Measurements from ENCODE around the gene PPP4C. TPM values are rescaled to one million over a fixed set of nuclear protein-coding genes. Genes with fewer than 3 reads are reported as not detected.
A peak's percentile ranks its signal among the peaks of the same experiment; 100 is the strongest.

PPP4C gene
- 106 TPM for total RNA-seq (2013)
- 100 to 1,000 TPM; 186 to 388 (median 279) TPM for polyA plus RNA-seq
- polyA minus RNA-seq: 108 and 183 TPM in 2 replicates
- total RNA-seq: 46.5 to 84.0 (median 68.0) reads per million in 11 experiments

DNA sequence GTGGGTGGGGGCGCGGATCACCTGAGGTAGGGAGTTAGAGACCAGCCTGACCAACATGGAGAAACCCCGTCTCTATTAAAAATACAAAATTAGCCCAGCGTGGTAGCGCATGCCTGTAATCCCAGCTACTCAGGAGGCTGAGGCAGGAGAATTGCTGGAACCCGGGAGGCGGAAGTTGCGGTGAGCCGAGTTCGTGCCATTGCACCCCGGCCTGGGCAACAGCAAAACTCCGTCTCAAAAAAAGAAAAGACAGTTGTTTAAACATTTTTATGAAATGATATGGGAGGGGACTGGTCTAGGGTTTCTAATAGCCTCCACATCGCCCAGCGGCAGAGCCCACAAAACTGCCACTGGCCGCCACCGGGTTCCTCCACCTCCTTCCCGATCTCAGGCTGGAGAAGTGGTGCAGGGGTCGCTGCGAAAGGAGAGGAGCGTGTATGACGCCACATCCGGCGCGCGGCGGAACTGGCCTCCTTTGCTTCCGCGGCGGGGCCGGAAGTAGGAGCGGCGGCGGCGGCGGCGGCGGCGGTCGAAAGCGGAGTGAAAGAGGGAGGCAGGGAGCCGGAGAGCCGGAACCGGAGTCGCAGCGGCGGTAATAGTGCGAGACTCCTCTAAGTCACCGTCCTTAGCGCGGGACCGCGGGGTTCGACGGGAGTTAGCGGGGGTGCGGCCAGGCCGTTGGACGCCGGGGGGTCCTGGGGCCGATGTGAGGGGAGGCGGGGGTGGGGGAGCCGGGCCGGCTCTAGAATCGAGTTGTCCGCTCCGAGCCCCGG is at the start of gene PPP4C:
PPP4C (plus strand) TSS at position 492 of the 773 bp plus-strand sequence. CDS start 384 bp downstream, outside the sequence.
- H3K9me3 Mint-ChIP-seq: peaks cover 0 to 2% (median 0%) of the 10 kb centered on the region in 7 donors
- peaks cover 24 to 39% of the 10 kb centered on the region in 2 donors for H3K4me1 ChIP-seq (ENCODE audit: control insufficient read depth in 1 of 2, insufficient read depth in 2 of 2, low read length in 2 of 2)
- H3K4me2 ChIP-seq (replicated peaks; ENCODE audit: extremely low read depth, low read length, poor library complexity, severe bottlenecking): peak within 1 kb of the TSS; percentile 97
- H3K36me3 ChIP-seq (replicated peaks in 1 of 2; ENCODE audit: control insufficient read depth in 1 of 2, insufficient read depth in 2 of 2, low read length in 2 of 2): peaks cover 44 to 61% of the 10 kb centered on the region in 2 donors
- intact Hi-C loops (cut with micrococcal nuclease): loop anchor here in 1 of 2 donors (1.0 to 2.0 kb wide), 2 partner anchors 9 to 15 kb away; partner anchors contain the start of gene TBX6
- WGBS (ENCODE audit: insufficient coverage): under 1% methylated on average over 58 of the region's 67 CpGs
- H3K9me3 ChIP-seq (replicated peaks in 1 of 2; ENCODE audit: control insufficient read depth in 1 of 2, insufficient read depth in 1 of 2, low read length in 2 of 2): no peaks in the 10 kb centered on the region
- peak within 1 kb of the TSS; percentile 80 for H2AFZ ChIP-seq (ENCODE audit: insufficient read depth, low read depth, low read length, poor library complexity, severe bottlenecking)
- H3K27ac Mint-ChIP-seq: peak within 1 kb of the TSS; percentile 91 to 96 (median 96)
- H3K27me3 Mint-ChIP-seq (ENCODE audit: low read depth in 3 of 3): no peaks in the 10 kb centered on the region
- H3K4me1 Mint-ChIP-seq: peaks cover 31% of the 10 kb centered on the region
- H3K79me2 ChIP-seq (ENCODE audit: insufficient read depth, low read length): peaks cover 60% of the 10 kb centered on the region
- peak within 1 kb of the TSS; percentile 69 to 93 (median 83) for H3K4me3 ChIP-seq (replicated peaks in 1 of 3; ENCODE audit: low read depth in 2 of 3, low read length in 3 of 3)
- no peaks in the 10 kb centered on the region for H3K27me3 ChIP-seq (ENCODE audit: control insufficient read depth in 2 of 2, insufficient read depth in 2 of 2, low read length in 2 of 2)
- H3K4me3 Mint-ChIP-seq: peak within 1 kb of the TSS; percentile 90
- peak within 1 kb of the TSS; percentile 83 to 92 for H3K27ac ChIP-seq (ENCODE audit: low read depth in 1 of 2, low read length in 2 of 2)
- H3K36me3 Mint-ChIP-seq: peaks cover 50 to 63% of the 10 kb centered on the region in 2 donors
- peak within 1 kb of the TSS; percentile 93 for H3K9ac ChIP-seq (ENCODE audit: insufficient read depth, low read length, poor library complexity, severe bottlenecking)
- peak; percentile 86 to 92 (median 87) for DNase-seq
- TF ChIP-seq, protein P1, sequence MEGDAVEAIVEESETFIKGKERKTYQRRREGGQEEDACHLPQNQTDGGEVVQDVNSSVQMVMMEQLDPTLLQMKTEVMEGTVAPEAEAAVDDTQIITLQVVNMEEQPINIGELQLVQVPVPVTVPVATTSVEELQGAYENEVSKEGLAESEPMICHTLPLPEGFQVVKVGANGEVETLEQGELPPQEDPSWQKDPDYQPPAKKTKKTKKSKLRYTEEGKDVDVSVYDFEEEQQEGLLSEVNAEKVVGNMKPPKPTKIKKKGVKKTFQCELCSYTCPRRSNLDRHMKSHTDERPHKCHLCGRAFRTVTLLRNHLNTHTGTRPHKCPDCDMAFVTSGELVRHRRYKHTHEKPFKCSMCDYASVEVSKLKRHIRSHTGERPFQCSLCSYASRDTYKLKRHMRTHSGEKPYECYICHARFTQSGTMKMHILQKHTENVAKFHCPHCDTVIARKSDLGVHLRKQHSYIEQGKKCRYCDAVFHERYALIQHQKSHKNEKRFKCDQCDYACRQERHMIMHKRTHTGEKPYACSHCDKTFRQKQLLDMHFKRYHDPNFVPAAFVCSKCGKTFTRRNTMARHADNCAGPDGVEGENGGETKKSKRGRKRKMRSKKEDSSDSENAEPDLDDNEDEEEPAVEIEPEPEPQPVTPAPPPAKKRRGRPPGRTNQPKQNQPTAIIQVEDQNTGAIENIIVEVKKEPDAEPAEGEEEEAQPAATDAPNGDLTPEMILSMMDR (IDR thresholded peaks at IDR 0.05): no peak
- H4K20me1 ChIP-seq (ENCODE audit: insufficient read depth, low read length): peaks cover 59% of the 10 kb centered on the region

DNA sequence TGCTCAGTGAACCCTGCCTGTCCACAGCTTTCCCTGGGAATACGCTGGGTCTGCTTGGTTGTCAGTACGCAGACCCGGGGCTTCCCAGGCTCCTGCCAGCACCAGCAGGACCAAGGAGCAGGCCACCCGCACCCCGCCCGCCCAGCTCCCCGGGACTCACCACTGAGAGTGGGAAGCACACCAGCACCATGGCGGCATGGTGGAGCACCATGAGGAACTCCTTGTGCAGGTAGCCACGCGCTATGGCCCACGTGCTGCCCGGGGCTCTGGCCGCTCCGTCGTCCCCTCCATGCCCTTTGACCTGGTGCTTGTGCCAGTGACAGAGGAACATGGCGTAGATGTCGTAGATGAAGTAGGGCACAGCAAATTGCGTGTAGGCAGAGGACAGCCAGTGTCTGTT is 49.3 kb upstream of the PPP4C start:
- Histone ChIP-seq H3K27me3 (ENCODE audit: control insufficient read depth in 2 of 2, insufficient read depth in 2 of 2, low read length in 2 of 2) (peaks cover 21 to 46% of the 10 kb centered on the region in 2 donors), H3K27ac (ENCODE audit: low read depth in 1 of 2, low read length in 2 of 2) (no peak overlapping the region), H3K36me3 (replicated peaks in 1 of 2; ENCODE audit: control insufficient read depth in 1 of 2, insufficient read depth in 2 of 2, low read length in 2 of 2) (no peaks in the 10 kb centered on the region), H3K9me3 (replicated peaks in 1 of 2; ENCODE audit: control insufficient read depth in 1 of 2, insufficient read depth in 1 of 2, low read length in 2 of 2) (no peaks in the 10 kb centered on the region), H3K4me2 (replicated peaks; ENCODE audit: extremely low read depth, low read length, poor library complexity, severe bottlenecking) (no peak overlapping the region), H4K20me1 (ENCODE audit: insufficient read depth, low read length) (no peaks in the 10 kb centered on the region), H3K4me1 (ENCODE audit: control insufficient read depth in 1 of 2, insufficient read depth in 2 of 2, low read length in 2 of 2) (peaks cover 5 to 8% of the 10 kb centered on the region in 2 donors), H2AFZ (ENCODE audit: insufficient read depth, low read depth, low read length, poor library complexity, severe bottlenecking) (no peak overlapping the region), H3K79me2 (ENCODE audit: insufficient read depth, low read length) (no peaks in the 10 kb centered on the region), H3K9ac (ENCODE audit: insufficient read depth, low read length, poor library complexity, severe bottlenecking) (no peak overlapping the region), H3K4me3 (replicated peaks in 1 of 3; ENCODE audit: low read depth in 2 of 3, low read length in 3 of 3) (no peak overlapping the region)
- TF ChIP-seq, protein P1 (IDR thresholded peaks at IDR 0.05): no peak
- 93% methylated on average over 18 of the region's 18 CpGs for WGBS (ENCODE audit: insufficient coverage)
- Mint-ChIP-seq H3K36me3 (no peaks in the 10 kb centered on the region), H3K9me3 (peaks cover 0 to 6% (median 3%) of the 10 kb centered on the region in 7 donors), H3K4me1 (peaks cover 6% of the 10 kb centered on the region), H3K4me3 (no peak overlapping the region), H3K27ac (peak overlapping the region in 1 of 7 donors; percentile 10), H3K27me3 (ENCODE audit: low read depth in 3 of 3) (peaks cover 42 to 54% (median 50%) of the 10 kb centered on the region in 3 donors)
- intact Hi-C loops (cut with micrococcal nuclease): loop anchor here in 1 of 2 donors (10.0 kb wide), 2 partner anchors 82 to 332 kb away; no protein-coding TSS in a partner anchor
- DNase-seq: no peak

All from CD14-positive monocyte (primary cell).